22Rv1 (cell line): ENCODE results near the gene SNED1.

ENCODE experiments used
- H3K27ac ChIP-seq: fragments of 450-650 bp; 2 replicates; pipeline ENCODE4 v1.5.1; 2017
- CTCF ChIP-seq: fragments of 450-650 bp; IDR thresholded peaks from 2 replicates; pipeline ENCODE4 v1.5.1; 2017; ENCODE audit warnings: mild to moderate bottlenecking
- ZFX ChIP-seq: fragments of 450-650 bp; IDR thresholded peaks from 2 replicates; pipeline ENCODE4 v1.6.1; 2017; ENCODE audit warnings: antibody characterized with exemption, borderline replicate concordance

SNED1 gene

DNA sequence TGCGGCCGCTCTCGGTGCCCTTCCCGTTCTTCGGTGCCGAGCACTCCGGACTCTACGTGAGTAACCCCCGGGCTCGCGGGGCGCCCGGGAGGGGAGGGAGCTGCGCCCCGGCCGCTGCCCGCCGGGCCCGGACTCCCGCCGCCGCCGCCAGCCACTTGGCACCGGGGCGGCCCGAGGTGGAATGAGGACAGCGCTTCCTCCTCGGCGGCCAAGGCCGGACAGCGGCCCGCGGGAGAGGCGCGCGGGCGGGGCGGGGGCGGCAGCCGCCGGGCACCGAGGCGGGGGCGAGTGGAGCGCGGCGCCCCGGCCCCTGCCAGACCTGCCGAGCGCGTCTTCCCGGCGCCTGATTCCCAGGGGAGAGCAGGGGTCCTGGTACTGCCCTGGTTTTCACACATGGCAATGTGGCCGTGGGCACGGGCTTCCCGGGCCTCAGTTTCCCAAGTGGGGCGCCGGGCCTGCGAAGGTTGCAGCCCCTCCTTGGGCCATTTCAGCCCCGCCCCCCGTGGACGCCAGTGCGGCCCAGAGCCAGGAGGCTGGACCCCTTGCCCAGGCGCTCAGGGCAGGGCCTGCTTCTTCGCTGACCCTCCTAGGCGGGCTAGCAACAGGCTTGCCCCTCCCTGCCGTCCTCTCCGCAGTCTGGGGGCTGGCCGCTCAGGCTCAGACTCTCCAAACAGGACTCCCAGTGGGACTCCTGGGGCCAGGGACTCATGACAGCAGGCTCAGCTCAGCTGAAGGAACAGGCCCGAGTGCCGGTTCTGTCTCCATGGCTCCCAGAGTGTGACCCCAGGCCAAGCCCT, 775 bp downstream of the SNED1 start:
- TF ChIP-seq CTCF (no peak), ZFX (no peak)
- H3K27ac ChIP-seq, result no peak overlapping the region

GRCh38 chr2:240999873-241000541, 1.6 kb downstream of the SNED1 start:
- no peak overlapping the region for H3K27ac ChIP-seq
- no peak for TF ChIP-seq CTCF
- no peak for TF ChIP-seq ZFX

- no peak overlapping the region for H3K27ac ChIP-seq
- TF ChIP-seq CTCF, result no peak
Observed at GRCh38 chr2:241000831-241001321, 2.5 kb downstream of the SNED1 start.

DNA sequence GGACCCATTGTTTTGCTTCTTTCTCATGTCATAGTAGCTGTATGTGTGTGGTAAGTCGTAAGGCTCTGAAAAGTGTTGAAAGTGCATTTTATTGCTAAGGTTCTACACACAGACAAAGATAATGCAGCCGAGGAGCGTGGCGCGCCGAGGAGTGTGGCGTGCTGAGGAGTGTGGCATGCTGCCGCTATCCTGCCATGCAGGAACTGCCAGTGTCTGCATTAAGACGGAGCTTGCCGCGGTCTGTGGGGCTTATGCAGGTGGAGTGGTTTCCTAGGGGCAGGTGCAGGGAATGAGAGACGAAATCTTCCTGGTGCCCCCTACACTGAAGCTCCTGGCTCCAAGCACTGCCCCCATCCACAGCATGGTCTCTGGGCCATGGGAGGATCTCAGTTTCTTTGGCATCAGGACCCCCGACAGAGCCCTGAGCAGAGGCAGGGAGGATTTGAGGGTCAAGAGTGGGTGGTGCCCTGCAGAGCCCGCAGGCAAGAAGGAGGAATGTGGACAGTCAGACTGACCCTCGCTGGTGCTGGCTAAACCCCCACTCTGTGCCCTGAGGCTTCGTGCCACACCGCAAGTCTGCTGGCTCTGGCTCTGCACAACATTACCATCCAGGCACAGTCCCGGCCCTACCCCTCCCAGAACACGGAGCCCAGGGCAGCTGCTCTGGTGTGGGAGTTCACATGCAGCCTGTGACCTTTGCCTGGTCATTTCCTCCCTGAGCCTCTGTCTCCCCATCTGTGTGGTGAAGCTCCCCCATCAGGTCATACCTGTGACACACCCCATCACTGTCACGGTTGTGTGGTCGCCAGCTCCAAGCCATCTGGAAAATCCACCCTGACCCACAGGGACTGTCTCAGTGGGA, 3.2 kb downstream of the SNED1 start:
- H3K27ac ChIP-seq, result no peak overlapping the region
- no peak for TF ChIP-seq CTCF
- no peak for TF ChIP-seq ZFX

GRCh38 chr2:241002275-241003046, 4.0 kb downstream of the SNED1 start:
- H3K27ac ChIP-seq, result no peak overlapping the region
- no peak for TF ChIP-seq ZFX
- TF ChIP-seq CTCF, result no peak

DNA sequence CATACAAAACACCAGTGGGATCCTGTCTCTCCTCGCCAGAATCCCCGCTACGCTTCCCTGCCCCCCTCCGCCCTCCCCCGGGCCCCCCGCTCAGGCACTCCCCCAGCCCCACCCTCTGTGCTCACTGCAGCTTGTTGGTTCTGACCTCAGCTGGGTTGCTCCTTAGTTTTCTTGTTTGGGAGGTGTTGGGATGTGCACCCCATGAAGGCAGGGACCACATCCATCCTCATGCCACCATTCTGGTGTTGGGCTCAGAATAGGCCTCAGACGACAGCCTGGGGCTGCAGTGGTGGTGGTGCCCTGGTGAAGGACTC, 4.6 kb downstream of the SNED1 start:
- H3K27ac ChIP-seq, result no peak overlapping the region
- TF ChIP-seq ZFX (no peak), CTCF (no peak)
